Cardiac muscle cell (in vitro differentiated cells and primary cell): ENCODE results near the gene ABHD2. TPM values are rescaled to one million over a fixed set of nuclear protein-coding genes. Genes with fewer than 3 reads are reported as not detected.
A peak's percentile ranks its signal among the peaks of the same experiment; 100 is the strongest.
"Not testable (repeated sequence)": the region's sequence is repeated elsewhere in the genome, so short reads cannot be mapped to it uniquely, and the experiment has no call there.

Source experiments
- DNase-seq, 2 donors: peaks; one replicate each; pipeline versions ENCODE4 v3.0.0 to v3.0.0-alpha.2; 2010 to 2017; ENCODE audit warnings: low read depth in 1 of 2, low spot score in 1 of 2
- H3K27ac ChIP-seq: fragments of 200-600 bp; sonication (generic); 2 replicates; pipeline ENCODE4 v1.5.1; 2016
- H3K27me3 ChIP-seq: fragments of 200-600 bp; sonication (generic); 2 replicates; pipeline ENCODE4 v1.6.0; 2016; ENCODE audit warnings: control low read depth
- H3K36me3 ChIP-seq: fragments of 200-600 bp; sonication (generic); 2 replicates; pipeline ENCODE4 v1.5.1; 2016; ENCODE audit warnings: control low read depth
- H3K4me1 ChIP-seq: fragments of 200-600 bp; sonication (generic); 2 replicates; pipeline ENCODE4 v1.8.1; 2017; ENCODE audit warnings: low read depth, mild to moderate bottlenecking, mixed run types
- H3K4me3 ChIP-seq: fragments of 200-600 bp; sonication (generic); 2 replicates; pipeline ENCODE4 v1.5.1; 2016; ENCODE audit warnings: mild to moderate bottlenecking
- H3K9me3 ChIP-seq: fragments of 200-600 bp; sonication (generic); 2 replicates; pipeline ENCODE4 v1.5.1; 2017; ENCODE audit warnings: low read depth, mild to moderate bottlenecking, control low read depth
- polyA plus RNA-seq: library from polyadenylated mRNA; unstranded; fragments of >200 nt; fragmentation: Nextera tagmentation; extraction: Ambion mirVana; gene quantifications from 2 replicates; pipeline ENCODE4 v1.2.1, GENCODE V29; 2016
- total RNA-seq: library from RNA; depleted of rRNA; stranded (reverse); fragments of >200 nt; gene quantifications from 2 replicates; pipeline ENCODE4 v1.2.3, GENCODE V29; 2016
- TF ChIP-seq, protein P1 (sequence below): IDR thresholded peaks from 2 replicates; pipeline ENCODE4 v1.5.1; 2012; ENCODE audit warnings: low read depth, mild to moderate bottlenecking, low read length

The ABHD2 gene
- total and polyA plus RNA-seq, 2 experiments from 2014 or later, result 28.4 to 43.0 TPM

GRCh38 chr15:89077750-89078149 lies 10.5 kb upstream of the ABHD2 start:
- Histone ChIP-seq H3K4me3 (no peak overlapping the region), H3K9me3 (no peaks in the 10 kb centered on the region), H3K27me3 (no peaks in the 10 kb centered on the region), H3K4me1 (peaks cover 34% of the 10 kb centered on the region), H3K27ac (no peak overlapping the region), H3K36me3 (no peaks in the 10 kb centered on the region)
- no peak for DNase-seq
- TF ChIP-seq, protein P1, sequence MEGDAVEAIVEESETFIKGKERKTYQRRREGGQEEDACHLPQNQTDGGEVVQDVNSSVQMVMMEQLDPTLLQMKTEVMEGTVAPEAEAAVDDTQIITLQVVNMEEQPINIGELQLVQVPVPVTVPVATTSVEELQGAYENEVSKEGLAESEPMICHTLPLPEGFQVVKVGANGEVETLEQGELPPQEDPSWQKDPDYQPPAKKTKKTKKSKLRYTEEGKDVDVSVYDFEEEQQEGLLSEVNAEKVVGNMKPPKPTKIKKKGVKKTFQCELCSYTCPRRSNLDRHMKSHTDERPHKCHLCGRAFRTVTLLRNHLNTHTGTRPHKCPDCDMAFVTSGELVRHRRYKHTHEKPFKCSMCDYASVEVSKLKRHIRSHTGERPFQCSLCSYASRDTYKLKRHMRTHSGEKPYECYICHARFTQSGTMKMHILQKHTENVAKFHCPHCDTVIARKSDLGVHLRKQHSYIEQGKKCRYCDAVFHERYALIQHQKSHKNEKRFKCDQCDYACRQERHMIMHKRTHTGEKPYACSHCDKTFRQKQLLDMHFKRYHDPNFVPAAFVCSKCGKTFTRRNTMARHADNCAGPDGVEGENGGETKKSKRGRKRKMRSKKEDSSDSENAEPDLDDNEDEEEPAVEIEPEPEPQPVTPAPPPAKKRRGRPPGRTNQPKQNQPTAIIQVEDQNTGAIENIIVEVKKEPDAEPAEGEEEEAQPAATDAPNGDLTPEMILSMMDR, result no peak

GRCh38 chr15:89078851-89079810 lies 9.1 kb upstream of the ABHD2 start:
- Histone ChIP-seq H3K4me3 (no peak overlapping the region), H3K4me1 (peaks cover 34% of the 10 kb centered on the region), H3K9me3 (no peaks in the 10 kb centered on the region), H3K27ac (peak overlapping the region; percentile 62), H3K36me3 (no peaks in the 10 kb centered on the region), H3K27me3 (no peaks in the 10 kb centered on the region)
- peak in 1 of 2 donors; percentile 40 for DNase-seq
- TF ChIP-seq, protein P1, result no peak

DNA sequence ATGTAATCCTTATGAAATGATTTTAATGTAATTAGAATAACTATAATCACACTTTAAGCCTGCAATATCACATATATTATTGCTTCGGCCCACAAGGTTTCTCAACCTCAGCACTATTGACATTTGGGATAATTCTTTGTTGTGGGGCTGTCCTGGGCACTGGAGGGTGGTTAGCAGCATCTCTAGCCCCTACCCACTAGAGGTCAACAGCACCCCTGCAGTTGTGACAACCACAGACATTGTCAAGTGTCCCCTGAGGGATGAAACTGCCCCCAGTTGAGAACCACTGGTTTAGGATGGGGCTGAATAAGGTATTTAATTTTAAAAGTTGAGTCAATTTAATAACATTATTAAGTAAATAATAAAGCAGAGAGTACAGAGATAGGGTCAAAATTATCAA lies 6.4 kb upstream of the ABHD2 start:
- TF ChIP-seq, protein P1, result no peak
- H3K36me3 ChIP-seq, result no peaks in the 10 kb centered on the region
- peaks cover 43% of the 10 kb centered on the region for H3K4me1 ChIP-seq
- H3K9me3 ChIP-seq, result no peaks in the 10 kb centered on the region
- DNase-seq, result no peak
- H3K4me3 ChIP-seq, result no peak overlapping the region
- H3K27ac ChIP-seq, result no peak overlapping the region
- no peaks in the 10 kb centered on the region for H3K27me3 ChIP-seq

DNA sequence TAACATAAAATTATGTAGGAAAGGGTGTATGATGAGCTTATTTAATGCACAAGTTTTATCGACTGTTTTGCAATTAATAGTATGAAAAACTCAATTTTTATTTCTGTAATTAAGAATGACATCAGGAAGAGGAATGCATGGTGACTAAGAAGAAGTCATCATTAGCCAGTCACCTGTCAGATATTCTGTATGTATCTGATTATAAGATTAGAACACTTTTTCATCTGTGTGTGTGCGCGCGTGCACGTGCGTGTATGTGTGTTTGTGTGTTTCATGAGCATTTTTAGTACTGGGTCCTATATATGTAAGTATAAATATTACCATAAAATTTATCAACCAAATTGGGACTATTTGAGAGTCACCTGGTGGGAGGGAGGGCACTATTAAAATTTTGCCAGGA lies 5.0 kb upstream of the ABHD2 start:
- TF ChIP-seq, protein P1, result no peak
- no peak overlapping the region for H3K4me3 ChIP-seq

GRCh38 chr15:89085289-89085926 lies 2.8 kb upstream of the ABHD2 start:
- no peak for DNase-seq
- TF ChIP-seq, protein P1, result no peak
- Histone ChIP-seq H3K9me3 (no peaks in the 10 kb centered on the region), H3K4me3 (no peak overlapping the region), H3K36me3 (no peaks in the 10 kb centered on the region), H3K4me1 (peaks cover 41% of the 10 kb centered on the region), H3K27ac (peak overlapping the region; percentile 96), H3K27me3 (no peaks in the 10 kb centered on the region)

More for the DNA sequence above, 5.0 kb upstream of the ABHD2 start:
- peaks cover 52% of the 10 kb centered on the region for H3K4me1 ChIP-seq
- H3K27ac ChIP-seq, result no peak overlapping the region
- H3K36me3 ChIP-seq, result no peaks in the 10 kb centered on the region
- H3K27me3 ChIP-seq, result no peaks in the 10 kb centered on the region
- no peak for DNase-seq
- H3K9me3 ChIP-seq, result no peaks in the 10 kb centered on the region

DNA sequence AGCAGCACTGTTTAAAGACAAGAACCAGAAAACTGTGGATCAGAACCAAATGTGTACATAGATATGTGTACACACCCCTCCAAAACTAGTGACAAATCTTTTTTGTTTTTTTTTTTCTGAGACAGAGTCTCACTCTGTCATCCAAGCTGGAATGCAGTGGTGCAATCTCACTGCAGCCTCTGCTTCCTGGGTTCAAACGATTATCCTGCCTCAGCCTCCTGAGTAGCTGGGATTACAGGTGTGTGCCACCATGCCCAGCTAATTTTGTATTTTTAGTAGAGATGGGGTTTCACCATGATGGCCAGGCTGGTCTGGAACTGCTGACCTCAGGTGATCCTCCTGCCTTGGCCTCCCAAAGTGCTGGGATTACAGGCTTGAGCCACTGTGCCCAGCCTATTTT lies 2.3 kb upstream of the ABHD2 start:
- Histone ChIP-seq H3K27ac (peak overlapping the region; percentile 96), H3K4me1 (peaks cover 43% of the 10 kb centered on the region)
- not testable (repeated sequence) for H3K36me3 ChIP-seq, H3K9me3 ChIP-seq, H3K4me3 ChIP-seq, H3K27me3 ChIP-seq, DNase-seq

DNA sequence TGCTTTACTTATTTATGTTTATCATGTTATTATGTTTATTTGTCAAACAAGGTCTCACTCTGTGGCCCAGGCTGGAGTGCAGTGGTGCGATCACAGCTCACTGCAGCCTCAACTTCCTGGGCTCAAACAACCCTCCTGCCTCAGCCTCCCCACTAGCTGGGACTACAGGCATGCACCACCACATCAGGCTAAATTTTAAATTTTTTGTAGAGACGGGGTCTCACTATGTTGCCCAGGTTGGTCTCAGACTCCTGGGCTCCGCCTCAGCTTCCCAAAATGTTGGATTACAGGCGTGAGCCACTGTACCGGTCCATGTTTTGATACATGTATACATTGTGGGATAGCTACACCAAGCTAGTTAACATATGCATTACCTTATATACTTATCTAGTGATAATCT lies 1.9 kb upstream of the ABHD2 start:
- DNase-seq, H3K9me3 ChIP-seq, H3K27me3 ChIP-seq, H3K36me3 ChIP-seq, H3K4me3 ChIP-seq: not testable (repeated sequence)
- Histone ChIP-seq H3K4me1 (peaks cover 45% of the 10 kb centered on the region), H3K27ac (peak overlapping the region; percentile 96)
